Neural progenitor cell (in vitro differentiated cells): ENCODE results near the gene KARS1.

Source experiments
- CTCF ChIP-seq: fragments of 200-600 bp; sonication (generic); IDR thresholded peaks from 2 replicates; pipeline ENCODE4 v1.5.1; 2017; ENCODE audit warnings: antibody characterized with exemption, mild to moderate bottlenecking
- EZH2 ChIP-seq: fragments of 200-600 bp; sonication (generic); IDR thresholded peaks from 2 replicates; pipeline ENCODE4 v1.6.1; 2017; ENCODE audit warnings: antibody characterized with exemption, mild to moderate bottlenecking, moderate library complexity
- EZH2phosphoT487 ChIP-seq: fragments of 200-600 bp; sonication (generic); IDR thresholded peaks from 2 replicates; pipeline ENCODE4 v1.6.1; 2017; ENCODE audit warnings: antibody characterized with exemption

DNA sequence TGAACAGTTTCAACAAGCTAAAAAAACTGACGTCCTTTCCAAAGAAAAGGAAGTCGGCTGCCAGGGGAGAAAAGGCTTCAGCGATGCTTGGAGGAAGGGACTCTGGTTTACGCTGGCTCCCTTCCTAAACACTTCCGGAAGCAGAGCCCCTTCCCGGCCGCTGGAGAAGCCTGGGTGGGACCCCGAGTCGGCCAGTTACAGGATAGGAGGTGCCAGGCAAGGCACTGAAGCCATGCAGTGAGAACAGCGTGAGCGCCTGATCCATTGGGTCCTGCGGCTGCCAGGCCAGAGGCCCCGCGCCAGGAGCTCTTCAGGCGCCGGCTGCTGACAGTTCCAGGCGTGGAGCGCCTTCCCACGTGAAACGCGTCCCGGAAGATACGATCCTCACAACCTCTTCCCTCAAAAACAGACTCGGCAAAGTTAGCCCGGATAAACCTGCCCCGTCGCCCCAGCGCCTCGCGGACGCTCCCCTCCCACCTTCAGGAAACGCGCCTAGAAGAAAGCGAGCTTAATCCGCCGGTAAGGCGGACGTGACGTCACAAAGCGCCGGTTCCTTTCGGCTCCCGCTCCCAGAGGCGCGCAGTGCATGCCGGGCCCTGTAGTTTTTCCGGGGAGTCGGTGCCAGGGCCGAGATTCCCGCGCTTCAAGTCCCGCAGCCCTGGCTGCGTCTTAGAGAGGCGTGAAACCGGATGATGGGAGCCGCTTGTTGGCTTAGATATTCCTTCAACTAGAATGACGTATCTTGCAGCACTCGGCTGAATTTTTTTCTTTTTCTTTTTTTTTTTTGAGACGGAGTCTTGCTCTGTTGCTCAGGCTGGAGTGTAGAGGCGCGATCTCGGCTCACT, 24.5 kb downstream of the KARS1 start, which contains the start of gene ADAT1:
- no peak for TF ChIP-seq CTCF
- no peak for TF ChIP-seq EZH2
- TF ChIP-seq EZH2phosphoT487, result no peak
